Esophagus muscularis mucosa (tissue), 4 donors: ENCODE data around the gene ATP8B3.
A peak's percentile ranks its signal among the peaks of the same experiment; 100 is the strongest.

Source experiments
- EP300 ChIP-seq: sonication (generic); formaldehyde crosslinking; IDR thresholded peaks from one replicate; pipeline ENCODE4 v1.6.1; 2017; ENCODE audit warnings: antibody characterized with exemption
- POLR2A ChIP-seq: fragments of 450-650 bp; IDR thresholded peaks from one replicate; pipeline ENCODE4 v1.6.1; 2017; ENCODE audit warnings: antibody characterized with exemption, moderate library complexity, mild to moderate bottlenecking, low read depth
- POLR2AphosphoS5 ChIP-seq, 2 donors: sonication (generic); formaldehyde crosslinking; IDR thresholded peaks; one replicate each; pipeline ENCODE4 v1.6.1; 2017; ENCODE audit warnings: antibody characterized with exemption in 2 of 2
- TF ChIP-seq, protein P1 (sequence below), 3 experiments: fragments of 200-600 bp in 2 of 3; fragments of 450-650 bp in 1 of 3; sonication (generic) in 2 of 3; IDR thresholded peaks; one replicate each; pipeline ENCODE4 v1.5.1; 2017 to 2019; ENCODE audit warnings: antibody characterized with exemption in 3 of 3, mild to moderate bottlenecking in 2 of 3, moderate library complexity in 1 of 3

DNA sequence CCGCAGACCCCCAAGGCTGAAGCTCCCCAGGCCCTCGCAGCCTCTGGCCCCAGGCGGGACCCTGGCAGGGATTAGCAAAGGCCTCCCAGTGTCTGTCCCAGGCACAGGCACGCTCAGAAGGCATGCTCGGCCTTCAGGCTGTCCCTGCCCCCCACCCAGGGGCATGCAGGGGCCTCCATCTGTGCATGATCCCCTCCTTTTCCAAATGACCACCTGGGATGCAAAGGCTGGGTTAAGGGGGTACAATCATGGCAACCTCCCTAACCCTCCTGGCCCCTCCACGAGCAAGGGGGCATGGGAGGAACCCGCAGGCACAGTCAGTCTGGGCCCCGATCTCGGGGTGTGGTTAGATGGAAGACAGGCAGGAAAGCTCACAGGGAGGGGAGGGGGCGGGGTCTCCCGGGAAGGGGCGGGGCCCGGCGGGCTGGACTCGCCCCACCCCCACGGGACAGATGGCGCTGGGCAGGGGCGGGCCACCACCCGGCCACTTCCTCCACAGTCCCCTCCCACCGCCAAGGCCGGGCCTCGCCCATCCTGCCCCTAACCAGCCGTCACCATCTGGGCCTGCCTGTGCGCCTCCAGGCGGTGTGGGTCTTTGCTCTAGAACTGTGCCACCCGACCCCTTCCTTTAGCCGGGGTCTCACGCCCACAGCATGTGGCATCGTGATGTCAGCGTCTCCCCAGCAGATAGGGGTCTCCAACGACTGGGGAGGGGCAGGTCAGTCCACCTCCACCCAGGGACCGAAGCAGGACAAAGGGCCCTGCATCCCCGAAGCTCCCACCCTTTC is 43.2 kb upstream of the ATP8B3 start:
- TF ChIP-seq POLR2A (no peak), EP300 (no peak), POLR2AphosphoS5 (IDR thresholded peaks at IDR 0.05) (peak; percentile 76 to 87)
- TF ChIP-seq, protein P1, sequence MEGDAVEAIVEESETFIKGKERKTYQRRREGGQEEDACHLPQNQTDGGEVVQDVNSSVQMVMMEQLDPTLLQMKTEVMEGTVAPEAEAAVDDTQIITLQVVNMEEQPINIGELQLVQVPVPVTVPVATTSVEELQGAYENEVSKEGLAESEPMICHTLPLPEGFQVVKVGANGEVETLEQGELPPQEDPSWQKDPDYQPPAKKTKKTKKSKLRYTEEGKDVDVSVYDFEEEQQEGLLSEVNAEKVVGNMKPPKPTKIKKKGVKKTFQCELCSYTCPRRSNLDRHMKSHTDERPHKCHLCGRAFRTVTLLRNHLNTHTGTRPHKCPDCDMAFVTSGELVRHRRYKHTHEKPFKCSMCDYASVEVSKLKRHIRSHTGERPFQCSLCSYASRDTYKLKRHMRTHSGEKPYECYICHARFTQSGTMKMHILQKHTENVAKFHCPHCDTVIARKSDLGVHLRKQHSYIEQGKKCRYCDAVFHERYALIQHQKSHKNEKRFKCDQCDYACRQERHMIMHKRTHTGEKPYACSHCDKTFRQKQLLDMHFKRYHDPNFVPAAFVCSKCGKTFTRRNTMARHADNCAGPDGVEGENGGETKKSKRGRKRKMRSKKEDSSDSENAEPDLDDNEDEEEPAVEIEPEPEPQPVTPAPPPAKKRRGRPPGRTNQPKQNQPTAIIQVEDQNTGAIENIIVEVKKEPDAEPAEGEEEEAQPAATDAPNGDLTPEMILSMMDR (IDR thresholded peaks at IDR 0.05), result peak in 1 of 3 experiments; percentile 6
